Neutrophil (primary cell): Measurements from ENCODE around the gene DACT2.
"Not testable (repeated sequence)": the region's sequence is repeated elsewhere in the genome, so short reads cannot be mapped to it uniquely, and the experiment has no call there.

Source experiments
- H3K27ac ChIP-seq: fragments of 200-600 bp; sonication (generic); 2 replicates; pipeline ENCODE4 v1.5.1; 2016; ENCODE audit warnings: mild to moderate bottlenecking, moderate library complexity
- H3K27me3 ChIP-seq: fragments of 200-600 bp; sonication (generic); 2 replicates; pipeline ENCODE4 v1.6.0; 2016; ENCODE audit warnings: mild to moderate bottlenecking
- H3K36me3 ChIP-seq: fragments of 200-600 bp; sonication (generic); 2 replicates; pipeline ENCODE4 v1.5.1; 2017
- H3K4me1 ChIP-seq, 2 experiments: fragments of 200-600 bp in 1 of 2; sonication (generic) in 1 of 2; 1 replicate in 1 of 2; 2 replicates in 1 of 2; pipeline versions ENCODE4 v1.5.1 to v1.6.1; 2013 to 2016; ENCODE audit warnings: low read depth in 1 of 2, low read length in 1 of 2, mild to moderate bottlenecking in 1 of 2, moderate library complexity in 1 of 2; ENCODE audit not compliant: control insufficient read depth in 1 of 2, insufficient read depth in 1 of 2
- H3K4me3 ChIP-seq, 2 experiments: fragments of 200-600 bp in 1 of 2; sonication (generic) in 1 of 2; 1 replicate in 1 of 2; 2 replicates in 1 of 2; pipeline ENCODE4 v1.5.1; 2013 to 2016; ENCODE audit warnings: low read depth in 1 of 2, low read length in 1 of 2, mild to moderate bottlenecking in 1 of 2, moderate library complexity in 1 of 2
- H3K9me3 ChIP-seq: fragments of 200-600 bp; sonication (generic); 2 replicates; pipeline ENCODE4 v1.5.1; 2016
- CTCF ChIP-seq: fragments of 200-600 bp; sonication (generic); IDR thresholded peaks from 2 replicates; pipeline ENCODE4 v1.5.1; 2016; ENCODE audit warnings: antibody characterized with exemption

The DACT2 gene

DNA sequence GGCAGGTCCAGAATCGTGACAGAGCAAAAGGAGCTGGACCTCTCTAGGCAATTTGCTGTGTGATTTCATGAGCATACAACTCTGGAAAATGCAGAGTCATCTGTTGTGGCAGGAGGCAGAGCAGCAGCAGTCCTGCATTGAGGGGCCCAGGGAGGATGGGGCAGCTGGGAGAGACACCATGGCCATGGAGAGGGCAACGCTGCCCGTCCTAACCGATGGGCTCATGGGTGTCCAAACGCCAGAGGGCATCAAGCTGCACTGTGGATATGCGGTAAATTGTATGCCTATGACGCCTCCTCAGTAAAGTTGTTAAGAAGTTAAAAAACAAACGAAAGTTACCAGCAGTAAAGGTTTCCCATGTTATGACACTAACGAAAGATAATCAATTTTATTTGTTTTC lies 42.2 kb upstream of the DACT2 start:
- H3K9me3 ChIP-seq = no peaks in the 10 kb centered on the region
- TF ChIP-seq CTCF = no peak
- H3K4me1 ChIP-seq = no peaks in the 10 kb centered on the region
- H3K27ac ChIP-seq = no peak overlapping the region
- H3K27me3 ChIP-seq = no peaks in the 10 kb centered on the region
- no peaks in the 10 kb centered on the region for H3K36me3 ChIP-seq
- no peak overlapping the region for H3K4me3 ChIP-seq

- H3K27ac ChIP-seq = no peak overlapping the region
- no peak overlapping the region for H3K4me3 ChIP-seq
- no peaks in the 10 kb centered on the region for H3K36me3 ChIP-seq
- no peaks in the 10 kb centered on the region for H3K27me3 ChIP-seq
- H3K4me1 ChIP-seq = no peaks in the 10 kb centered on the region
- no peak for TF ChIP-seq CTCF
- no peaks in the 10 kb centered on the region for H3K9me3 ChIP-seq
Observed at GRCh38 chr6:168359794-168360193, 40.2 kb upstream of the DACT2 start.

DNA sequence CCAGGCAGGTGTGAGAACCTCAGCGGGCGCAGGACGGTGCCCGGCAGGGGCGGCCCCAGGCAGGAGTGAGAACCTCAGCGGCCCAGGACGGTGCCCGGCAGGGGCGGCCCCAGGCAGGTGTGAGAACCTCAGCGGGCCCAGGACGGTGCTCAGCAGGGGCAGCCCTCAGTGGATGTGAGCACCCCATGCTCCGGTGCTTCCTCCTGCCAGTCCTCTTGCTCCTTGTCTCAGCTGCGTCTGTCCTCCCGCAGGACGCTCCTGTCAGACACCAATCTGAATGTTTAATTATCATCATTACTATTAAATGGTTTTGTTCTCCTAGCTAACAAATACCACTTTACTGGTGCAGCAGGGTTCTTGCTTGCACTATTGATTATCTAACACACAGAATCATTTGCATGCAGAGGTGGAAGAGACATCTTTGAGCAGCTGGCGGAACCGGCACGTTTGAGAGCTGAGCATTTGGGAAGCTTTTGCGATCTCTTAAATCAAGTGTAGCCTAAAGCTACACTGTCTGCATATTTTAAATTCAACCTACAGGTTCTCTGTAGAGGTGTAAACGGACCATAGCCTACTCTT lies 39.4 kb upstream of the DACT2 start:
- no peak for TF ChIP-seq CTCF
- Histone ChIP-seq H3K4me3 (no peak overlapping the region), H3K9me3 (no peaks in the 10 kb centered on the region), H3K36me3 (no peaks in the 10 kb centered on the region), H3K27me3 (no peaks in the 10 kb centered on the region), H3K4me1 (no peaks in the 10 kb centered on the region), H3K27ac (no peak overlapping the region)

DNA sequence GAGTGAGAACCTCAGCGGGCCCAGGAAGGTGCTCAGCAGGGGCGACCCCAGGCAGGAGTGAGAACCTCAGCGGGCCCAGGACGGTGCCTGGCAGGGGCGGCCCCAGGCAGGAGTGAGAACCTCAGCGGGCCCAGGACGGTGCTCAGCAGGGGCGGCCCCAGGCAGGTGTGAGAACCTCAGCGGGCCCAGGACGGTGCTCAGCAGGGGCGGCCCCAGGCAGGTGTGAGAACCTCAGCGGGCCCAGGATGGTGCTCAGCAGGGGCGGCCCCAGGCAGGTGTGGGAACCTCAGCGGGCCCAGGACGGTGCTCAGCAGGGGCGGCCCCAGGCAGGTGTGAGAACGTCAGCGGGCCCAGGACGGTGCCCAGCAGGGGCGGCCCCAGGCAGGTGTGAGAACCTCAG lies 37.3 kb upstream of the DACT2 start:
- not testable (repeated sequence) for H3K4me1 ChIP-seq, H3K4me3 ChIP-seq, H3K27me3 ChIP-seq, H3K36me3 ChIP-seq, H3K27ac ChIP-seq, H3K9me3 ChIP-seq

DNA sequence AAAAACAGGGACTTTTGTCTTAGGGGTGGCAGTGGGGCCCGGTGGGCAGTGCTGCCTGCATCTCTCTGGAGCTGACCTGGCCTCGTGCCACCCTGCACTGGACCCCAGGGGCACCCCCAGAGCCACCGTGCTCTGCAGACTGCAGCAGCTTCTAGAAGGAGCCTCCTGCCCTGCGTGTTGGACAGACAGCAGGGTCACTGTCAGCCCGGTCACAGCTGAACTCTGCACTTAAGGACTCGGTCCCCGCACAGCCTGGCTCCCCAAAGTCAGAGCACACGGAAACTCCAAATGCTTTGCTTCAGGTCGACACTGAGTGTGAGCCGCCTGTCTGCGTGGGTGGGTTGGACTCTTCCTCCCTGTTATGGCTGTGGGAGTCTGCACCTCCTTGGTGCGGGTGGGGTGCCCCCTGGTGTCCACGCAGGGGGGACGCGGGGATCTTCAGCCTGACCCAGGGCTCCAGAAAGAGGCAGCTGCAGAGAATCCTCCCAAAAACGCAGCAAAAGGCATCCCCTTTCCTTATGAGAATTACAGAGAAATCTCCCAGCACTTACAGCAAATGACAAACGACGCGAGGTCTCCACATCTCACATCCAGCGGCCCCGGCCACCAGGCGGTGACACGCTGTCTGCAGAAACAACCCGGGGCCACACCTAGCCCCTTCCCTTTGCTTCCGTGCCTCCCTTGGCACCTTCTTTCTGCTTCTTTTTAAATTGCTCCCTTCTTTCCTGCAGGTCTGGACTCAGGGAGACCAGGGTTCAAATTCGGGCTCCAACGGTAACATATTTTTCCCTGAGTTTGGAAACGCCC lies 36.3 kb upstream of the DACT2 start:
- Histone ChIP-seq H3K27ac (no peak overlapping the region), H3K9me3 (no peaks in the 10 kb centered on the region), H3K36me3 (no peaks in the 10 kb centered on the region), H3K27me3 (no peaks in the 10 kb centered on the region), H3K4me1 (no peaks in the 10 kb centered on the region), H3K4me3 (no peak overlapping the region)
- TF ChIP-seq CTCF = no peak

- Histone ChIP-seq H3K9me3 (no peaks in the 10 kb centered on the region), H3K36me3 (no peaks in the 10 kb centered on the region), H3K27me3 (no peaks in the 10 kb centered on the region), H3K4me1 (no peaks in the 10 kb centered on the region), H3K27ac (no peak overlapping the region), H3K4me3 (no peak overlapping the region)
- TF ChIP-seq CTCF = no peak
Observed at GRCh38 chr6:168354338-168354737, 34.8 kb upstream of the DACT2 start.
